ENCODE measurements around the gene SYT12.

DNA sequence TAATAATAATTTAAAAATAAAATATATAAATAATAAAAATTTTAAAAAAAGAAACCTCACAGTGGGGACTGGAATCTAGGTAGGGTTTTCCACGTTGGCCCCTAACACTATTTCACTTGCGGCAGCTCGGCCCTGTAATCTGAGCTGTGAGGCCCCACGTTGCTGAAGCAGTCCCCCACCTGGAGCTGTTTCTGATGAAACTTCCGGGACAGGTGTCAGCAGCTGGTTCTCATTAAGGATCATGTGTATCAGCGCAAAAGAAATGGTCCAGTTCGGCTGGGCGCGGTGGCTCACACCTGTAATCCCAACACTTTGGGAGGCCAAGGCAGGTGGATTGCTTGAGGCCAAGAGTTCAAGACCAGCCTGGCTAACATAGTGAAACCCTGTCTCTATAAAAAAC is 51.0 kb downstream of the SYT12 start:
- TF ChIP-seq EZH2 (IDR thresholded peaks at IDR 0.05) (no peak), CTCF (IDR thresholded peaks at IDR 0.05) (no peak), EZH2phosphoT487 (IDR thresholded peaks at IDR 0.05) (no peak)

All from neural progenitor cell (in vitro differentiated cells).